GM18505 (cell line): ENCODE data around the gene UQCC5.

ENCODE experiments used
- ATAC-seq: cut with Tn5 transposase; IDR thresholded peaks from one replicate; pipeline ENCODE4 v1.9.1; 2021; ENCODE audit not compliant: unreplicated experiment
- POLR2A ChIP-seq: IDR thresholded peaks from 4 replicates; pipeline ENCODE4 v1.6.1; 2011; ENCODE audit warnings: borderline replicate concordance; ENCODE audit not compliant: insufficient read depth, insufficient read length; ENCODE audit errors: extremely low read depth

Gene UQCC5

GRCh38 chr3:52529376-52530333 is 6.8 kb upstream of the UQCC5 start:
- no peak for TF ChIP-seq POLR2A
- no peak for ATAC-seq

GRCh38 chr3:52530918-52531826 is 5.2 kb upstream of the UQCC5 start:
- TF ChIP-seq POLR2A: no peak
- no peak for ATAC-seq

GRCh38 chr3:52531860-52532516 is 4.4 kb upstream of the UQCC5 start:
- ATAC-seq: no peak
- TF ChIP-seq POLR2A: no peak

GRCh38 chr3:52532517-52532837 is 3.9 kb upstream of the UQCC5 start:
- ATAC-seq: no peak
- TF ChIP-seq POLR2A: no peak

- no peak for TF ChIP-seq POLR2A
Observed at GRCh38 chr3:52532838-52533622, 3.4 kb upstream of the UQCC5 start.

GRCh38 chr3:52533623-52534280 is 2.7 kb upstream of the UQCC5 start, which contains the start of gene NT5DC2:
TSS of gene NT5DC2 (minus strand) at chr3:52533857. CDS start at chr3:52533737, 120 bp downstream.
- ATAC-seq: no peak

More at GRCh38 chr3:52532838-52533622, 3.4 kb upstream of the UQCC5 start:
- ATAC-seq: no peak

GRCh38 chr3:52534281-52535183 is 1.9 kb upstream of the UQCC5 start:
- no peak for ATAC-seq
- TF ChIP-seq POLR2A: no peak

More at GRCh38 chr3:52533623-52534280, 2.7 kb upstream of the UQCC5 start, which contains the start of gene NT5DC2:
- TF ChIP-seq POLR2A: peak; percentile 45

GRCh38 chr3:52535411-52536111 is 844 bp upstream of the UQCC5 start:
- ATAC-seq: no peak
- no peak for TF ChIP-seq POLR2A

GRCh38 chr3:52536112-52536368 is 365 bp upstream of the UQCC5 start:
- ATAC-seq: no peak
- no peak for TF ChIP-seq POLR2A

- no peak for ATAC-seq
- no peak for TF ChIP-seq POLR2A
Observed at GRCh38 chr3:52537165-52537620, 788 bp downstream of the UQCC5 start.
